ENCODE measurements around the gene YARS2.

DNA sequence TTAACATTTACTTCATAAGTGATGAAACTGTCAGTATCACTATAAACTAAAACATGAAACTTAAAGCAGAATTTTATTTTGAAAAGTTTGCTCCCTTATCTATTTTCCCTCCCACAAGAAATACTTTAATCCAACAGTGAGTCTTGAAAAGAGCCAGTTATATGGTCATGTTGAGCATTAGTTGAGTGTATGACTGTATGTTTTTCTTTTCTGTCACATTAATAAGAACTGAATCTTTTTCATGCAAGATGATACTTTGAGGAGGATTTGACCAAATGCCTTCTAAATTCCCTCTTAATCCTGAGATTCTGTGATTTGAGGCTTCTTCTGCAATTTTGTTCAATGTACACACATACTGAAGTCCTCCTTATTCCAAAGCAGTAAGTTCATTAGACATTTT, 33.7 kb upstream of the YARS2 start:
- TF ChIP-seq, protein P1, sequence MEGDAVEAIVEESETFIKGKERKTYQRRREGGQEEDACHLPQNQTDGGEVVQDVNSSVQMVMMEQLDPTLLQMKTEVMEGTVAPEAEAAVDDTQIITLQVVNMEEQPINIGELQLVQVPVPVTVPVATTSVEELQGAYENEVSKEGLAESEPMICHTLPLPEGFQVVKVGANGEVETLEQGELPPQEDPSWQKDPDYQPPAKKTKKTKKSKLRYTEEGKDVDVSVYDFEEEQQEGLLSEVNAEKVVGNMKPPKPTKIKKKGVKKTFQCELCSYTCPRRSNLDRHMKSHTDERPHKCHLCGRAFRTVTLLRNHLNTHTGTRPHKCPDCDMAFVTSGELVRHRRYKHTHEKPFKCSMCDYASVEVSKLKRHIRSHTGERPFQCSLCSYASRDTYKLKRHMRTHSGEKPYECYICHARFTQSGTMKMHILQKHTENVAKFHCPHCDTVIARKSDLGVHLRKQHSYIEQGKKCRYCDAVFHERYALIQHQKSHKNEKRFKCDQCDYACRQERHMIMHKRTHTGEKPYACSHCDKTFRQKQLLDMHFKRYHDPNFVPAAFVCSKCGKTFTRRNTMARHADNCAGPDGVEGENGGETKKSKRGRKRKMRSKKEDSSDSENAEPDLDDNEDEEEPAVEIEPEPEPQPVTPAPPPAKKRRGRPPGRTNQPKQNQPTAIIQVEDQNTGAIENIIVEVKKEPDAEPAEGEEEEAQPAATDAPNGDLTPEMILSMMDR (conservative IDR thresholded peaks at IDR 0.05; ENCODE audit: low read depth in 2 of 2) = no peak
- TF ChIP-seq POLR2AphosphoS5 (IDR thresholded peaks at IDR 0.05; ENCODE audit: low read depth) (no peak), EZH2phosphoT487 (IDR thresholded peaks at IDR 0.05; ENCODE audit: unreplicated experiment) (no peak), EZH2 (IDR thresholded peaks at IDR 0.05; ENCODE audit: low read depth, unreplicated experiment) (no peak)
- TF ChIP-seq, protein P2, sequence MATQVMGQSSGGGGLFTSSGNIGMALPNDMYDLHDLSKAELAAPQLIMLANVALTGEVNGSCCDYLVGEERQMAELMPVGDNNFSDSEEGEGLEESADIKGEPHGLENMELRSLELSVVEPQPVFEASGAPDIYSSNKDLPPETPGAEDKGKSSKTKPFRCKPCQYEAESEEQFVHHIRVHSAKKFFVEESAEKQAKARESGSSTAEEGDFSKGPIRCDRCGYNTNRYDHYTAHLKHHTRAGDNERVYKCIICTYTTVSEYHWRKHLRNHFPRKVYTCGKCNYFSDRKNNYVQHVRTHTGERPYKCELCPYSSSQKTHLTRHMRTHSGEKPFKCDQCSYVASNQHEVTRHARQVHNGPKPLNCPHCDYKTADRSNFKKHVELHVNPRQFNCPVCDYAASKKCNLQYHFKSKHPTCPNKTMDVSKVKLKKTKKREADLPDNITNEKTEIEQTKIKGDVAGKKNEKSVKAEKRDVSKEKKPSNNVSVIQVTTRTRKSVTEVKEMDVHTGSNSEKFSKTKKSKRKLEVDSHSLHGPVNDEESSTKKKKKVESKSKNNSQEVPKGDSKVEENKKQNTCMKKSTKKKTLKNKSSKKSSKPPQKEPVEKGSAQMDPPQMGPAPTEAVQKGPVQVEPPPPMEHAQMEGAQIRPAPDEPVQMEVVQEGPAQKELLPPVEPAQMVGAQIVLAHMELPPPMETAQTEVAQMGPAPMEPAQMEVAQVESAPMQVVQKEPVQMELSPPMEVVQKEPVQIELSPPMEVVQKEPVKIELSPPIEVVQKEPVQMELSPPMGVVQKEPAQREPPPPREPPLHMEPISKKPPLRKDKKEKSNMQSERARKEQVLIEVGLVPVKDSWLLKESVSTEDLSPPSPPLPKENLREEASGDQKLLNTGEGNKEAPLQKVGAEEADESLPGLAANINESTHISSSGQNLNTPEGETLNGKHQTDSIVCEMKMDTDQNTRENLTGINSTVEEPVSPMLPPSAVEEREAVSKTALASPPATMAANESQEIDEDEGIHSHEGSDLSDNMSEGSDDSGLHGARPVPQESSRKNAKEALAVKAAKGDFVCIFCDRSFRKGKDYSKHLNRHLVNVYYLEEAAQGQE (IDR thresholded peaks at IDR 0.05; ENCODE audit: unreplicated experiment) = no peak
